Spleen (tissue), 7 donors: ENCODE data around the gene NR1H3.

Experiments used
- POLR2A ChIP-seq, 3 donors: fragments of 450-650 bp; IDR thresholded peaks; one replicate each; pipeline ENCODE4 v1.5.1; 2017; ENCODE audit warnings: antibody characterized with exemption in 3 of 3, mild to moderate bottlenecking in 1 of 3
- TF ChIP-seq, protein P1 (sequence below), 11 experiments: fragments of 200-600 bp in 7 of 11; fragments of 450-650 bp in 4 of 11; sonication (generic) in 4 of 11; IDR thresholded peaks in 8 of 11; conservative IDR thresholded peaks in 3 of 11; 1 replicate in 7 of 11; 2 replicates in 4 of 11; pipeline versions ENCODE4 v1.4.0 to v1.8.0; 2016 to 2021; ENCODE audit warnings: antibody characterized with exemption in 11 of 11, inconsistent platforms in 4 of 11, mild to moderate bottlenecking in 1 of 11
- donor health status: DM: no; HTN: no; CAD: no; lungs with moderate emphysema.
- donor health status: DM: no; HTN: no; CAD: no.
- donor health status: DM: no; HTN: no; CAD: no.

DNA sequence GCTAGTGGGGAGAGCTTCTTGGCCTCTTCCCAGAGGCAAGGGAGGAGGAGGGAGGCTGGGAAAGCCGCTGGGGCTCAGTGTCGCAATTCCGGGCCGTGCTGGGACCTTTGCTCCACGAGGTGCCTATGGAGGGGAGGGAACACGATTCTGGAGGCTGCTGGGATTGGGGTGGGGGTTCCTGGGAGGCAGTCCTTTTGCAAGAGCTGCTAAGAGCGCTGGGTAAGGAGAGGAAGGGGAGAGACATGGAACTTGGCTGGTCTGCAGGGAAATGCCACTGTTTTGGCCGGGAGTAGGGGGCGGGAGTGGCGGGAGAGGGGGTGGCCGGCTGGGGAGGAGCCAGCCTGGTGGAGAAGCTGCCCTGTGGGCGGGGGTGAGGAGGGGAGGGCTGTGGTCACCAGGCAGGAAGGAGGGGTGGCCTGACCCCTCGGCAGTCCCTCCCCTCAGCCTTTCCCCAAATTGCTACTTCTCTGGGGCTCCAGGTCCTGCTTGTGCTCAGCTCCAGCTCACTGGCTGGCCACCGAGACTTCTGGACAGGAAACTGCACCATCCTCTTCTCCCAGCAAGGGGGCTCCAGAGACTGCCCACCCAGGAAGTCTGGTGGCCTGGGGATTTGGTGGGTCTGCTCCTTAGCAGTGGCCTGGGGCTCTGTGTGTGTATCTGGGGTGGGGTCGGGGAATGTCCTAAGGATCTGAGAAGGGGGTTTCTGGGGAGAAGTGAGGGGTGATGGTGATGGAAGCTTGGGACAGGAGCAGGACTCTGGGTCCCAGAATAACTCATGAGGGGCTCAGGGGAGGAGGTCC lies at the start of gene NR1H3:
- TF ChIP-seq, protein P1, sequence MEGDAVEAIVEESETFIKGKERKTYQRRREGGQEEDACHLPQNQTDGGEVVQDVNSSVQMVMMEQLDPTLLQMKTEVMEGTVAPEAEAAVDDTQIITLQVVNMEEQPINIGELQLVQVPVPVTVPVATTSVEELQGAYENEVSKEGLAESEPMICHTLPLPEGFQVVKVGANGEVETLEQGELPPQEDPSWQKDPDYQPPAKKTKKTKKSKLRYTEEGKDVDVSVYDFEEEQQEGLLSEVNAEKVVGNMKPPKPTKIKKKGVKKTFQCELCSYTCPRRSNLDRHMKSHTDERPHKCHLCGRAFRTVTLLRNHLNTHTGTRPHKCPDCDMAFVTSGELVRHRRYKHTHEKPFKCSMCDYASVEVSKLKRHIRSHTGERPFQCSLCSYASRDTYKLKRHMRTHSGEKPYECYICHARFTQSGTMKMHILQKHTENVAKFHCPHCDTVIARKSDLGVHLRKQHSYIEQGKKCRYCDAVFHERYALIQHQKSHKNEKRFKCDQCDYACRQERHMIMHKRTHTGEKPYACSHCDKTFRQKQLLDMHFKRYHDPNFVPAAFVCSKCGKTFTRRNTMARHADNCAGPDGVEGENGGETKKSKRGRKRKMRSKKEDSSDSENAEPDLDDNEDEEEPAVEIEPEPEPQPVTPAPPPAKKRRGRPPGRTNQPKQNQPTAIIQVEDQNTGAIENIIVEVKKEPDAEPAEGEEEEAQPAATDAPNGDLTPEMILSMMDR (IDR thresholded peaks at IDR 0.05 in 8 of 11, conservative IDR thresholded peaks at IDR 0.05 in 3 of 11), result peak; percentile 15 to 65 (median 41)
- TF ChIP-seq POLR2A (IDR thresholded peaks at IDR 0.05), result no peak
